HEK293T (cell line): Measurements from ENCODE around the gene CD80.

Source experiments
- FOXA1 ChIP-seq: fragments of 450-650 bp; IDR thresholded peaks from 2 replicates; pipeline ENCODE4 v1.6.1; 2016; ENCODE audit warnings: mild to moderate bottlenecking
- FOXK2 ChIP-seq: fragments of 450-650 bp; IDR thresholded peaks from 2 replicates; pipeline ENCODE4 v1.6.1; 2016; ENCODE audit warnings: mild to moderate bottlenecking
- FOXM1 ChIP-seq: fragments of 450-650 bp; IDR thresholded peaks from 2 replicates; pipeline ENCODE4 v1.6.1; 2017; ENCODE audit warnings: mild to moderate bottlenecking, borderline replicate concordance
- HDGF ChIP-seq: fragments of 450-650 bp; IDR thresholded peaks from 2 replicates; pipeline ENCODE4 v1.6.1; 2017; ENCODE audit warnings: antibody characterized with exemption, borderline replicate concordance
- NFRKB ChIP-seq: fragments of 450-650 bp; IDR thresholded peaks from 2 replicates; pipeline ENCODE4 v1.6.1; 2016; ENCODE audit warnings: mild to moderate bottlenecking, moderate library complexity
- SP1 ChIP-seq: fragments of 450-650 bp; IDR thresholded peaks from 2 replicates; pipeline ENCODE4 v1.6.1; 2017
- SUZ12 ChIP-seq: fragments of 450-650 bp; IDR thresholded peaks from 2 replicates; pipeline ENCODE4 v1.6.1; 2016; ENCODE audit warnings: mild to moderate bottlenecking
- ZNF384 ChIP-seq: fragments of 450-650 bp; IDR thresholded peaks from 2 replicates; pipeline ENCODE4 v1.6.1; 2016

DNA sequence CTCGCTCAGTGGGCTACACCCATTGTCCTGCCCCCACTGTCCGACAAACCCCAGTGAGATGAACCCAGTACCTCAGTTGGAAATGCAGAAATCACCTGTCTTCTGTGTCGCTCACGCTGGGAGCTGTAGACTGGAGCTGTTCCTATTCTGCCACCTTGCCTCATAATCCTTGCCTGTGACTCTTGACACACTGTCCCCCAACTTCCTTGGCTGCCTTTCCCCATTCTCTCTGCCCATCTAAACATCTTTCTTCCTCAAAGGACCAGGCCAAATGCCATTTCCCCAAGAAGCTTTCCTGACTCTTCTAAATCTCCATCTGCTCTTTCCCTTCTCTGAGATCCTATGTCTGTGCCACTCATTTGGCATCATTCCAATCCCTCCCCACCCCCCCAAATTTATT is 9.7 kb upstream of the CD80 start:
- TF ChIP-seq NFRKB (no peak), SP1 (no peak), FOXK2 (no peak), ZNF384 (no peak), FOXA1 (no peak), FOXM1 (no peak), HDGF (no peak), SUZ12 (no peak)
